NCI-H146 (cell line): ENCODE measurements around the gene CAMTA1.

ENCODE experiments used
- DNase-seq: peaks from one replicate; lab custom pipeline; 2025; lab: John Stamatoyannopoulos, UW

Gene CAMTA1

GRCh38 chr1:7475691-7476090 is 690.4 kb downstream of the CAMTA1 start:
- DNase-seq = no peak

DNA sequence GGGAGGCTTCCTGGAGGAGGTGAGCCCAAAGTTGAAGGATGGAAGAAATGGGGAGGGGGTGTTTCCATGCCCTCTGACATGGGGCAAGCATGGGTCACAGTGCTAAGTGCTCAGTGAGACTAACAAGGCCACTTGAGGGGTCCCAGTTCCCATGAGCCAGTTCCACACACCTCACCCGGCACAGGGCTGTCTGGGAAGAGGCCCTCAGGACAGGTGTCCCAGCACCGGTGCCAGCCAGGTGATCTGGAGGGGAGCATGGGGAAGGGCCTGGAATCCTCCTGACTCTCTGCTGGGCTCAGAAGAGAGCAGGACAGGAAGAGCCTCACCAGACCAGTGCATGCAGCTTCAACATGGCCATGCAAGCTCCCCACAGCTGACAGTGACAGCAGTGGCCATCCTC is 691.1 kb downstream of the CAMTA1 start:
- DNase-seq = no peak

DNA sequence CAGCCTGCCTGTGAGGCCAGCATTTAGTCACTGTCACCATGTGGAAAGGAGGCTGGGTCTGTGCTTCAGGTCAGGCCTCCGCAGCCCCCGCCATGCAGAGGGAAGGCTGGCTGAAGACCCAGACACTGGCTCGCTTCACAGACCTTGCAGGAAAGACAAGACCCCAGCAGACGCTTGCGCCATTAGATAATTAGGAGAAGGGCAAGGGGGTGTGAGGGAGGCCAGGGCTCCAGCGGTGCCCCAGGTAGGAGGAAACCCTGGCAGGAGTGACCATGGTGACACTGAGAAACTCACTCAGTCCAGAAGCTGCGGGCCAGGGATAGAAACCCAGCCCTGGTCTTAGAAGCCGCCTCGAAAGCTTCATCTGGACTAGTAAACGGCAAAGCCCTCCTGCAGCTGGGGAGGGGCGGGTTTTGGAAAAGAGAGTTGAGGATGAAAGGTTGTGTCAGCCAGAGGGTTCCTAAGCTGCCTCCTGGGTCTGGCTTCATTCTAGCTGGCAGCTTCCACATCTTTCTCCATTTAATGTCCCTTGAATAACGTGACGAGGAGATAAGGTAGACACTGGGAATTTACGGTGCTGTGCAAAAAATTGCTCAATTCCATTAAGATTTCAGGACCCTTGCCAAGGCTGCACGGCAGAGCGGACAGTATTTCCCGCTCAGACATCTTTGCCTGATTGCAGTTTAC is 691.8 kb downstream of the CAMTA1 start:
- no peak for DNase-seq

GRCh38 chr1:7477593-7477992 is 692.3 kb downstream of the CAMTA1 start:
- no peak for DNase-seq

DNA sequence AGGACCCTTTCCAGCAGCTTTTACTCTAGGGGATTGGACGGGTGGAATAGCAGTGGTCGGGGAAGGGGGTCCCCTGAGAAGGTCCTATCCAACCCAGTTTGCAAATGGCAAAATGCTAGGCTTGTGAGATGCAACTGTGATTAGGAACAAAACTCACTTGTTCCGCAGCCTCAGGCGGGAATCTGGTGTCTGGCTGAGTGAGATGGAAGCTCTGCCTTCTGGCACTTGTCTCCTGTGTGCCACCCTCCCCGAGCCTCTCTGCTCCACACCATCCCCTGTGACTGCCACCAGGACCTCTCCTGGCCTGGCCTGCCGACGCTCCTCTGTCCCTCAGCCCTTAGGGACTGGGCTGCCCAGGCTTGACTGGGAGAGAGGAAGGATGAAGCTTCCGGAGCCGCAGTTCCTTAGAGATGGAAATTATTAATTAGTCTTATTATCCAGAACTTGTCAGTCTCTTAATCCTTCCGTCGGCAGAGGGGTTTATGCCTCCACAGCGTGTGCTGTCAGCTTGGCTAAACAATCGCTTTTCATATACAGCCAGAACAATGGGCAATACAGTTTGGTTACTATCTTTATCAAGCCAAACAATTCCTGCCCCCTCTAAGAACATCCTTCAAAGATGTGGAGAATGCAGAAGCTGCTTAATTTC is 693.0 kb downstream of the CAMTA1 start:
- DNase-seq = no peak

GRCh38 chr1:7478809-7479499 is 693.7 kb downstream of the CAMTA1 start:
- DNase-seq = peak; percentile 65

GRCh38 chr1:7479571-7479970 is 694.3 kb downstream of the CAMTA1 start:
- DNase-seq = peak; percentile 12

DNA sequence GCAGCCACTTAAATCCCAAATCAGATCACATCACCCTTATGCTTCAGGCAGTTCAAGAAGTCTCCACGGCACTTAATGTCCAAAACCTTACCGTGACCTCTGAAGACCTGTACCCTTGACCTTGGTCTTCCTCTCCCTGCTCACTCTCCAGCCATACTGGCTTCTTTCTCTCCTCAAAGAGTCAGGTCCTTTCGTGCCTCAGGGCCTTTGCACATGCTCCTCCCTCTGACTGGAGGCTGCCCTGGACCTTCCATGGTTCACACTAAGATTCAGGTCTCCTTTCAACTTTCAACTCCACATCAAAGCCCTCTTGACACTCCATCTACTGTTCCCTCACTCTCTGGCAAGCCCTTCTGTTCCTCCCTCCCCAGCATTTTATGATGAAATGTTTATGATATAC is 695.9 kb downstream of the CAMTA1 start:
- DNase-seq = no peak

DNA sequence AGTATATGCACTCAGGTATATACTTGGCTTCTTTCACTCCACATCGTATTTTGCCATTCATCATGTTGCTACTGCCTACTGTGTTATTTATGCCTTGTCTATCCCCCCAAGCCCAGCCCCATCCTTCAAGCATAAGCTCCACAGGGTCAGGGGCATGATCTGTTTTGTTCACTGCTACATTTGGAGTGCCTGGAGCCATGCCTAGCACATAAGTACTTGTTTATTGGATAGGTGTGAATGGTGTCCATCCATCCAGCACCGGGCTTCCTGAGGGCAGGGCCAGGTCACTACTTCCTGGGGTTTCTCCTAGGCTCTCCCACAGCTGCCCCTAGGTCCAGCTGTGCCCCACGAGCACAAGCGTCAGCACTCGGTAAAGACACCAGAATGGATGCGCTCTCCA is 696.8 kb downstream of the CAMTA1 start:
- DNase-seq = no peak

DNA sequence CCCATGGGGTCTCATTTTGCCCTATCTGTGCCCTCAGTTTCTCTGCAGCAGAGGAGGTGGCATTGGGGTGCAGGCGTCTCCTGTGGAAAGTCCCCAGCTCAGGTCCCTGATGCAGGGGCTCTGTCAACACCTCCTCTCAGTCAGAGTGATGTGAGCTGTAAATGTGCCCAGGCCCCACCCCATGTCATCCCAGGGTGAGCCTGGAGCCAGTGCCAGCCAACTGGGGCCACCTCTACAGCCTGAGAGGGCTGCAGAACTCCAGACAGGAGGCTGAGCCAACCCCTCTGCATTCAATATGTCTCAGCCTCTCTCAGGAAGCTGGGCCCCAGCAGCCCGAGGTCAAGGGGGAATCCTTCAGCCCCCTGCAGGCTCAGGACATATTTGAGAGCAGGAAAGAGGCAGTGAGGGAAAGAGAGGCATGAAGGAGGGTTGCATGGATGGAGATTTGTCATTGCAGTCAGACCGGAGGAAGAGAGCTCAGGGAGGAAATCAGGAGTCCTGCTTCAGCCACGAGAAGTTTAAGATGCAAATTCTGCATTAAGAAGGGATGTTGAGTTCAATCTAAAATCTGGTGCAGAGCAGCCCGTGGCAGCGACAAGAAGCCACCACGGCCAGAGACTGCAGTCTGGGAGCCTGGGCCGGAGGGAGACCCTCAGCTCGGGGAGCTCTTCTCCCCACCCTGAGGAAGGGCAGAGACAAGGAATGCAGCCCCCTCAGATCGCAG is 697.7 kb downstream of the CAMTA1 start:
- no peak for DNase-seq

- DNase-seq = no peak
Observed at GRCh38 chr1:7483634-7484383, 698.6 kb downstream of the CAMTA1 start.

DNA sequence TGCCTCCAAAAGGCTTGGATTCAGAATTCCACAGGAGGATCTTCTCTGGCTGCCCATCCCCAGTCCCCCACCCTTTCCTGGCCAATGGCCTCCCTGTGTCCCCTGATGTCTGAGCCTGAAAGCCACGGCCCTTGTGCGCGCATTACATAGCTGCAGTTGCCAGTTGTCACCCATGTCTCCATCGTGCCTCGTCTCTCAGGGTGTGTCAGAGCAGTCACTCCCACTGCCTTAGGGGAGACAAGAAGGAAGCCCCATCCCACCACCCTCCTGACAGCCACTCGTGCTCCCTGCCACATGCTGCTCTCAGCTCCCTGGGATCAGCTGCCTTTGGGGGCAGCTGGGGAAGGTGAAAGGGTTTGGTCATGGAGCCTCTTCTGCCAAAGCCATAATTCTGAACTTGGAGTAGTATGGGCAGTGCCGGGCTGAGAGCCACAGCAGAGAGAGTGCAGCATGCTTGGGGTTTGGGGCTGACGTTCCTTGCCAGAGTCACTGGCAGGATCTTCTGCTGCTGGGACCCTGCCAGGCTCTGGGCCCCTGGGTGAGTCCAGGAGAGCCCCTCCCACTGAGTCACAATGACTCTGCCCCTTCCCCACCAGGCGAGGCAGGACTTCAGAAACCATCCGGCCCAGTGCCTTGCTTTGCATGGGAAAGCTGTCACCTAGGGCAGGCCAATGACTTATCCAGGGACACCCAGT is 700.0 kb downstream of the CAMTA1 start:
- DNase-seq = no peak

DNA sequence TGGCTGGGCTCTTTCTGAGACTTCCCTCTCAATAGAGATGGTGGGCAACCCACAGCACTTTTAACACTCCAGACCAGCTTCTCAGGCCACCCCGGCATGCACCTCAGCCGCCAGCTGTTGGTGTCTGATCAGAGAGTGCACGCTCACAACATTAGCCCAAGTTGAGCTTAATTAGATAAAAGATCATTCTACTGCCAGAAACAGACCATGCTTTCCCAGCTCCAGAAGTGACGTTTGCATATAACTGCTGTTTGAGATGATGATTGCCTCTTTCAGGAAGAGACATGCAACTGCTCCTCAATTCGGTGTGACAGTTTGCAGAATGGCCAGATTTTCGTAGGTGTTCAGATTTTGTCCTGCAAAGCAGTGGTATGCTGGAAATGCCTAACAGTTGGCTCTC is 700.6 kb downstream of the CAMTA1 start:
- DNase-seq = no peak

GRCh38 chr1:7487766-7488474 is 702.7 kb downstream of the CAMTA1 start:
- DNase-seq = no peak

GRCh38 chr1:7488475-7488842 is 703.2 kb downstream of the CAMTA1 start:
- DNase-seq = no peak

- DNase-seq = no peak
Observed at GRCh38 chr1:7489586-7489985, 704.3 kb downstream of the CAMTA1 start.

- DNase-seq = no peak
Observed at GRCh38 chr1:7490576-7490975, 705.3 kb downstream of the CAMTA1 start.

DNA sequence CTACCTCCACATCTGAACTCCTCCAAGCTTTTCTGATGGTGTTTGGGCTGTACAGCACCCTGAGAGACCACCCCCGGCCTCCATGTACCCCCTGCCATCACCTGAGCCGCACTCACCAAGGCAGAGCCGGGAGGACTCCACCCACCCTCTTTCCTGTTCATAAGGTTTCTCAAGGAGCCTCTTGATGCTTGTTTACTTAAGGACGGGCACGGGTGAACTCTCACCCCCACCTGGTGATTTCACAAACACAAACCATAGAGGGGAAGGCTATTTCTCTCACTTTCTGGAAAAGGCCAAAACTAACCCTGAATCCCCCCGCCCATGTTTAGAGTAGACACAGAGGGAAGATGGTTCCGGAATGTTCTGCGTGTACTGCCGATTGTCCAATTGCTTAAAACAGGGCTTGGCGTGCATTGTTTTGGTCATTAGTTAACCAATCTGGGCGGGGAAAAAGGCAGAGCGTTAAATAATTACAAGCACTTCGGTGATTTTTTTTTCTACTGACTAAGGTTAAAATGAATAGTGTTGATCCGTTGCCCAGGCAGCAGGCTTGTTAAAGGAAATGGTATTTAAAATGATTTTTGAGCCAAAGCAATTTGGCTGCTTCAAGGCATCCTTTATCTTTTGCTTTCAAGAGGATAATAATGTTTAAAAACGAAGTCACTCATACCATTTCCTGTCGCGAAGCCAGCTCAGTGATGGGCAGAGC is 706.0 kb downstream of the CAMTA1 start:
- DNase-seq = peak; percentile 43

- DNase-seq = peak; percentile 66
Observed at GRCh38 chr1:7491818-7492173, 706.5 kb downstream of the CAMTA1 start.
